NCI-H526 treated with DMSO at 0.1 percent for 48 hours (cell line): ENCODE measurements around the gene OR13C5.

Experiments used
- DNase-seq: peaks from one replicate; lab custom pipeline; 2025; lab: John Stamatoyannopoulos, UW

OR13C5 gene

GRCh38 chr9:104553261-104553660, 46.0 kb downstream of the OR13C5 start:
- DNase-seq: no peak
